ENCODE results near the gene CHCHD10. TPM values are rescaled to one million over a fixed set of nuclear protein-coding genes. Genes with fewer than 3 reads are reported as not detected.

The CHCHD10 gene
- total and polyA plus RNA-seq, 2 of the 13 experiments (the other 11 are each of a cell fraction or from before 2014, with no cell fraction given), result 37.0 to 62.8 TPM

GRCh38 chr22:23764899-23765881 is 2.6 kb downstream of the CHCHD10 start (continued):
- no peak for TF ChIP-seq ZNF20 (CRISPR knock-in tag; IDR thresholded peaks at IDR 0.05)
- no peak for TF ChIP-seq ZNF816 (CRISPR knock-in tag; IDR thresholded peaks at IDR 0.05; ENCODE audit: borderline replicate concordance)
- TF ChIP-seq SP4 (CRISPR knock-in tag; IDR thresholded peaks at IDR 0.05), result no peak
- TF ChIP-seq MNT (IDR thresholded peaks at IDR 0.05), result no peak
- peak; percentile 83 to 92 for TF ChIP-seq NR2F1 (CRISPR knock-in tag; IDR thresholded peaks at IDR 0.05)
- TF ChIP-seq NFE2 (CRISPR knock-in tag; IDR thresholded peaks at IDR 0.05), result no peak
- TF ChIP-seq, protein P1, sequence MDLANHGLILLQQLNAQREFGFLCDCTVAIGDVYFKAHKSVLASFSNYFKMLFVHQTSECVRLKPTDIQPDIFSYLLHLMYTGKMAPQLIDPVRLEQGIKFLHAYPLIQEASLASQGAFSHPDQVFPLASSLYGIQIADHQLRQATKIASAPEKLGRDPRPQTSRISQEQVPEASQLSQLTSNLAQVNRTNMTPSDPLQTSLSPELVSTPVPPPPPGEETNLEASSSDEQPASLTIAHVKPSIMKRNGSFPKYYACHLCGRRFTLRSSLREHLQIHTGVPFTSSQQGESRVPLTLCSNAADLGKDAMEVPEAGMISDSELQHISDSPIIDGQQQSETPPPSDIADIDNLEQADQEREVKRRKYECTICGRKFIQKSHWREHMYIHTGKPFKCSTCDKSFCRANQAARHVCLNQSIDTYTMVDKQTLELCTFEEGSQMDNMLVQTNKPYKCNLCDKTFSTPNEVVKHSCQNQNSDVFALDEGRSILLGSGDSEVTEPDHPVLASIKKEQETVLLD (CRISPR knock-in tag; IDR thresholded peaks at IDR 0.05; ENCODE audit: low read depth), result no peak
- no peak for TF ChIP-seq FOXA1 (IDR thresholded peaks at IDR 0.05)
- TF ChIP-seq FOXA1 (CRISPR knock-in tag; IDR thresholded peaks at IDR 0.05), result peak; percentile 49
- TF ChIP-seq CENPBD1 (CRISPR knock-in tag; IDR thresholded peaks at IDR 0.05; ENCODE audit: borderline replicate concordance, low read depth), result no peak
- TF ChIP-seq HOXA9 (CRISPR knock-in tag; IDR thresholded peaks at IDR 0.05; ENCODE audit: borderline replicate concordance), result no peak
- TF ChIP-seq ZNF263 (CRISPR knock-in tag; IDR thresholded peaks at IDR 0.05), result no peak
- TF ChIP-seq, protein P2, sequence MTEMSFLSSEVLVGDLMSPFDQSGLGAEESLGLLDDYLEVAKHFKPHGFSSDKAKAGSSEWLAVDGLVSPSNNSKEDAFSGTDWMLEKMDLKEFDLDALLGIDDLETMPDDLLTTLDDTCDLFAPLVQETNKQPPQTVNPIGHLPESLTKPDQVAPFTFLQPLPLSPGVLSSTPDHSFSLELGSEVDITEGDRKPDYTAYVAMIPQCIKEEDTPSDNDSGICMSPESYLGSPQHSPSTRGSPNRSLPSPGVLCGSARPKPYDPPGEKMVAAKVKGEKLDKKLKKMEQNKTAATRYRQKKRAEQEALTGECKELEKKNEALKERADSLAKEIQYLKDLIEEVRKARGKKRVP (CRISPR knock-in tag; IDR thresholded peaks at IDR 0.05), result peak; percentile 53 to 100; a peak in 3 of 4 replicates
- TF ChIP-seq ZNF24 (IDR thresholded peaks at IDR 0.05), result no peak
- TF ChIP-seq, protein P3, sequence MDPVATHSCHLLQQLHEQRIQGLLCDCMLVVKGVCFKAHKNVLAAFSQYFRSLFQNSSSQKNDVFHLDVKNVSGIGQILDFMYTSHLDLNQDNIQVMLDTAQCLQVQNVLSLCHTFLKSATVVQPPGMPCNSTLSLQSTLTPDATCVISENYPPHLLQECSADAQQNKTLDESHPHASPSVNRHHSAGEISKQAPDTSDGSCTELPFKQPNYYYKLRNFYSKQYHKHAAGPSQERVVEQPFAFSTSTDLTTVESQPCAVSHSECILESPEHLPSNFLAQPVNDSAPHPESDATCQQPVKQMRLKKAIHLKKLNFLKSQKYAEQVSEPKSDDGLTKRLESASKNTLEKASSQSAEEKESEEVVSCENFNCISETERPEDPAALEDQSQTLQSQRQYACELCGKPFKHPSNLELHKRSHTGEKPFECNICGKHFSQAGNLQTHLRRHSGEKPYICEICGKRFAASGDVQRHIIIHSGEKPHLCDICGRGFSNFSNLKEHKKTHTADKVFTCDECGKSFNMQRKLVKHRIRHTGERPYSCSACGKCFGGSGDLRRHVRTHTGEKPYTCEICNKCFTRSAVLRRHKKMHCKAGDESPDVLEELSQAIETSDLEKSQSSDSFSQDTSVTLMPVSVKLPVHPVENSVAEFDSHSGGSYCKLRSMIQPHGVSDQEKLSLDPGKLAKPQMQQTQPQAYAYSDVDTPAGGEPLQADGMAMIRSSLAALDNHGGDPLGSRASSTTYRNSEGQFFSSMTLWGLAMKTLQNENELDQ (CRISPR knock-in tag; IDR thresholded peaks at IDR 0.05; ENCODE audit: borderline replicate concordance), result no peak
- peak; percentile 71 for TF ChIP-seq THAP11 (CRISPR knock-in tag; IDR thresholded peaks at IDR 0.05)
- no peak for TF ChIP-seq ZNF766 (CRISPR knock-in tag; IDR thresholded peaks at IDR 0.05; ENCODE audit: borderline replicate concordance)
- TF ChIP-seq ZFP41 (CRISPR knock-in tag; IDR thresholded peaks at IDR 0.05; ENCODE audit: borderline replicate concordance), result no peak
- TF ChIP-seq SOX13 (IDR thresholded peaks at IDR 0.05), result no peak
- TF ChIP-seq SOX13 (CRISPR knock-in tag; conservative IDR thresholded peaks at IDR 0.05 in 1 of 2, IDR thresholded peaks at IDR 0.05 in 1 of 2), result 0 out of 4 replicates have a peak, but pooled peaks of 1 of the 2 experiments have one; percentile 24
- no peak for TF ChIP-seq SUZ12 (IDR thresholded peaks at IDR 0.05; ENCODE audit: low read depth, low read length)
- TF ChIP-seq SALL1 (CRISPR knock-in tag; IDR thresholded peaks at IDR 0.05), result peak; percentile 69
- TF ChIP-seq GABPB1 (CRISPR knock-in tag; IDR thresholded peaks at IDR 0.05), result peak; percentile 51; the same call in 1 of the 2 replicates
